ENCODE results near the gene ADGRE2.

The ADGRE2 gene

GRCh38 chr19:14683439-14683838 lies 94.9 kb downstream of the ADGRE2 start:
- peaks cover 36% of the 10 kb centered on the region for H3K4me1 ChIP-seq (ENCODE audit: control insufficient read depth, low read length)
- H3K27ac ChIP-seq (ENCODE audit: low read depth, low read length): no peak overlapping the region
- no peaks in the 10 kb centered on the region for H3K9me3 ChIP-seq (ENCODE audit: control insufficient read depth, insufficient read depth, low read length)
- H3K4me3 ChIP-seq (ENCODE audit: low read length): no peak overlapping the region
- no peaks in the 10 kb centered on the region for H3K36me3 ChIP-seq (ENCODE audit: control insufficient read depth, low read length)
- peaks cover 9% of the 10 kb centered on the region for H3F3A ChIP-seq (ENCODE audit: control insufficient read depth, insufficient read depth)
- H3K79me2 ChIP-seq (ENCODE audit: control insufficient read depth, low read length): no peaks in the 10 kb centered on the region
- H3K27me3 ChIP-seq (ENCODE audit: control insufficient read depth, low read length): no peaks in the 10 kb centered on the region
- H4K20me1 ChIP-seq (ENCODE audit: control insufficient read depth, insufficient read depth, low read depth, low read length): no peaks in the 10 kb centered on the region
- no peak overlapping the region; the same call in 1 of the 2 replicates for H3K4me2 ChIP-seq (ENCODE audit: low read length)
- H3K9me2 ChIP-seq (replicated peaks; ENCODE audit: control insufficient read depth, low read length): no peaks in the 10 kb centered on the region
- no peak for TF ChIP-seq CTCF (IDR thresholded peaks at IDR 0.05; ENCODE audit: low read depth, low read length, poor library complexity, severe bottlenecking)
- no peak for TF ChIP-seq EZH2phosphoT487 (IDR thresholded peaks at IDR 0.05; ENCODE audit: borderline replicate concordance, low read length)

All from DOHH2 (cell line).